LoVo (cell line): ENCODE results near the gene PRKCSH.
"Not testable (repeated sequence)": the region's sequence is repeated elsewhere in the genome, so short reads cannot be mapped to it uniquely, and the experiment has no call there.

Source experiments
- DNase-seq: peaks from one replicate; pipeline ENCODE4 v3.0.0-alpha.2; 2016; ENCODE audit warnings: low spot score

PRKCSH gene

GRCh38 chr19:11420429-11421370 lies 14.7 kb upstream of the PRKCSH start:
- no peak for DNase-seq

GRCh38 chr19:11421371-11422098 lies 13.9 kb upstream of the PRKCSH start:
- no peak for DNase-seq

- no peak for DNase-seq
Measured at GRCh38 chr19:11422163-11423065, 13.0 kb upstream of the PRKCSH start.

- DNase-seq = no peak
Measured at GRCh38 chr19:11423164-11423790, 12.2 kb upstream of the PRKCSH start.

GRCh38 chr19:11423791-11424181 lies 11.6 kb upstream of the PRKCSH start:
- DNase-seq = no peak

- DNase-seq = no peak
Measured at GRCh38 chr19:11425719-11426457, 9.5 kb upstream of the PRKCSH start.

GRCh38 chr19:11426656-11427055 lies 8.8 kb upstream of the PRKCSH start:
- no peak for DNase-seq

- DNase-seq = not testable (repeated sequence)
Measured at GRCh38 chr19:11433526-11433925, 1.9 kb upstream of the PRKCSH start.

GRCh38 chr19:11434703-11435056 lies 755 bp upstream of the PRKCSH start:
- no peak for DNase-seq

- no peak for DNase-seq
Measured at GRCh38 chr19:11435833-11436313, 438 bp downstream of the PRKCSH start.

- DNase-seq = no peak
Measured at GRCh38 chr19:11437955-11438354, 2.5 kb downstream of the PRKCSH start.

GRCh38 chr19:11444059-11444458 lies 8.6 kb downstream of the PRKCSH start:
- no peak for DNase-seq

- DNase-seq = no peak
Measured at GRCh38 chr19:11445141-11445540, 9.7 kb downstream of the PRKCSH start.

- DNase-seq = no peak
Measured at GRCh38 chr19:11446271-11446651, 10.8 kb downstream of the PRKCSH start.

- no peak for DNase-seq
Measured at GRCh38 chr19:11446652-11447301, 11.3 kb downstream of the PRKCSH start.

- DNase-seq = no peak
Measured at GRCh38 chr19:11447347-11448262, 12.2 kb downstream of the PRKCSH start.

- DNase-seq = no peak
Measured at GRCh38 chr19:11448410-11448809, 13.0 kb downstream of the PRKCSH start.

GRCh38 chr19:11448923-11449554 lies 13.6 kb downstream of the PRKCSH start:
- no peak for DNase-seq
